IMR-90 (cell line): ENCODE measurements around the gene GPHA2. TPM values are rescaled to one million over a fixed set of nuclear protein-coding genes. Genes with fewer than 3 reads are reported as not detected.

Experiments used
- ATAC-seq: fragments of 200-7000 bp; cut with Tn5 transposase; 2 replicates; pipeline ENCODE4 v1.9.1; 2020; ENCODE audit warnings: low read depth, mild to moderate bottlenecking, moderate library complexity
- BruUV-seq: library from RNA; stranded (reverse); fragments of 400-500 nt; replicated peaks from 2 replicates; lab custom pipeline; 2021; lab: Mats Ljungman, UMichigan
- CTCF ChIA-PET: fragments of 300-600 bp; formaldehyde crosslinking; extraction: SDS; loops from one replicate; lab custom pipeline; 2021; ENCODE audit warnings: antibody characterized with exemption; lab: Yijun Ruan, JAX
- POLR2A ChIA-PET: fragments of 300-600 bp; sonication (Branson Sonifier 250); formaldehyde crosslinking; loops from one replicate; lab custom pipeline; 2022; ENCODE audit warnings: antibody characterized with exemption; ENCODE audit not compliant: unreplicated experiment; lab: Charles Lee
- DNase-seq: peaks from one replicate; pipeline ENCODE4 v3.0.0; 2013
- H2AFZ ChIP-seq: replicated peaks from 2 replicates; pipeline ENCODE3; 2013; ENCODE audit warnings: low read length, mild to moderate bottlenecking; ENCODE audit not compliant: poor library complexity
- H2AK5ac ChIP-seq: 2 replicates; pipeline ENCODE4 v1.6.1; 2013; ENCODE audit warnings: low read depth, low read length, inconsistent platforms
- H2AK9ac ChIP-seq: replicated peaks from 2 replicates; pipeline ENCODE3; 2013; ENCODE audit warnings: mild to moderate bottlenecking, low read depth, low read length, moderate library complexity; ENCODE audit not compliant: poor library complexity
- H2BK120ac ChIP-seq: 2 replicates; pipeline ENCODE4 v1.6.1; 2013; ENCODE audit warnings: low read depth, low read length, inconsistent platforms
- H2BK15ac ChIP-seq: 3 replicates; pipeline ENCODE4 v1.6.1; 2013; ENCODE audit warnings: low read depth, low read length, inconsistent platforms
- H2BK20ac ChIP-seq: 2 replicates; pipeline ENCODE4 v1.6.1; 2013; ENCODE audit warnings: low read depth, mild to moderate bottlenecking, inconsistent platforms, low read length, moderate library complexity
- H2BK5ac ChIP-seq: 2 replicates; pipeline ENCODE4 v1.6.1; 2013; ENCODE audit warnings: mild to moderate bottlenecking, low read depth, low read length, inconsistent platforms; ENCODE audit not compliant: poor library complexity, severe bottlenecking
- H3K14ac ChIP-seq: replicated peaks from 2 replicates; pipeline ENCODE4 v1.6.1; 2013; ENCODE audit warnings: low read depth, low read length, inconsistent platforms
- H3K18ac ChIP-seq: 2 replicates; pipeline ENCODE4 v1.6.1; 2013; ENCODE audit warnings: low read depth, low read length, control low read depth
- H3K23ac ChIP-seq: 2 replicates; pipeline ENCODE4 v1.6.1; 2013; ENCODE audit warnings: low read depth, low read length, inconsistent platforms
- H3K27ac ChIP-seq: 2 replicates; pipeline ENCODE4 v1.5.1; 2013; ENCODE audit warnings: mild to moderate bottlenecking, control low read depth, low read length; ENCODE audit not compliant: insufficient read depth
- H3K27me3 ChIP-seq: 2 replicates; pipeline ENCODE4 v1.6.1; 2013; ENCODE audit warnings: low read length; ENCODE audit not compliant: control insufficient read depth, insufficient read depth
- H3K36me3 ChIP-seq: 2 replicates; pipeline ENCODE4 v1.6.1; 2013; ENCODE audit warnings: low read length, mixed read lengths; ENCODE audit not compliant: control insufficient read depth, insufficient read depth
- H3K4ac ChIP-seq: 2 replicates; pipeline ENCODE4 v1.6.1; 2013; ENCODE audit warnings: low read depth, low read length, inconsistent platforms
- H3K4me1 ChIP-seq: 2 replicates; pipeline ENCODE4 v1.6.1; 2013; ENCODE audit warnings: low read length, mixed read lengths; ENCODE audit not compliant: control insufficient read depth, insufficient read depth
- H3K4me2 ChIP-seq: 2 replicates; pipeline ENCODE4 v1.6.1; 2013; ENCODE audit warnings: low read depth, mild to moderate bottlenecking, control low read depth, low read length, moderate library complexity
- H3K4me3 ChIP-seq: 2 replicates; pipeline ENCODE4 v1.5.1; 2013; ENCODE audit warnings: low read depth, mild to moderate bottlenecking, control low read depth, low read length, moderate library complexity; ENCODE audit not compliant: insufficient read depth
- H3K56ac ChIP-seq: 2 replicates; pipeline ENCODE4 v1.6.1; 2013; ENCODE audit warnings: low read length, inconsistent platforms; ENCODE audit not compliant: insufficient read depth; ENCODE audit errors: extremely low read depth
- H3K79me1 ChIP-seq, 2 experiments: 2 replicates each; pipeline ENCODE4 v1.6.1; 2013; ENCODE audit warnings: low read length in 2 of 2, inconsistent platforms in 1 of 2, low read depth in 1 of 2
- H3K9ac ChIP-seq: 2 replicates; pipeline ENCODE4 v1.6.1; 2013; ENCODE audit warnings: low read depth, low read length, control low read depth
- H3K9me1 ChIP-seq: 2 replicates; pipeline ENCODE4 v1.6.1; 2013; ENCODE audit warnings: low read length, inconsistent platforms; ENCODE audit not compliant: insufficient read depth
- H3K9me3 ChIP-seq: 2 replicates; pipeline ENCODE4 v1.6.1; 2013; ENCODE audit warnings: low read length; ENCODE audit not compliant: control insufficient read depth, insufficient read depth
- H4K20me1 ChIP-seq: 2 replicates; pipeline ENCODE4 v1.6.1; 2013; ENCODE audit warnings: low read length, inconsistent platforms; ENCODE audit not compliant: insufficient read depth
- H4K5ac ChIP-seq: 2 replicates; pipeline ENCODE4 v1.6.1; 2013; ENCODE audit warnings: mild to moderate bottlenecking, low read depth, low read length, control low read depth
- H4K8ac ChIP-seq, 2 experiments: 2 replicates each; pipeline ENCODE4 v1.6.1; 2013; ENCODE audit warnings: low read depth in 2 of 2, low read length in 2 of 2, control low read depth in 1 of 2, inconsistent platforms in 1 of 2
- H4K91ac ChIP-seq: 2 replicates; pipeline ENCODE4 v1.6.1; 2013; ENCODE audit warnings: low read depth, low read length, inconsistent platforms; ENCODE audit not compliant: insufficient read depth
- CEBPB ChIP-seq: IDR thresholded peaks from 2 replicates; pipeline ENCODE4 v1.6.1; 2012; ENCODE audit warnings: low read depth, low read length, improper control_type of control experiment
- CTCF ChIP-seq: conservative IDR thresholded peaks from 2 replicates; pipeline ENCODE4 v1.5.1; 2012; ENCODE audit warnings: mild to moderate bottlenecking, low read depth, low read length, improper control_type of control experiment
- NFE2L2 ChIP-seq: fragments of 150-350 bp; IDR thresholded peaks from 2 replicates; pipeline ENCODE4 v1.6.1; 2016; ENCODE audit warnings: low read depth, mild to moderate bottlenecking, low read length
- RCOR1 ChIP-seq: IDR thresholded peaks from 2 replicates; pipeline ENCODE4 v1.6.1; 2012; ENCODE audit warnings: mild to moderate bottlenecking, low read length, improper control_type of control experiment; ENCODE audit not compliant: insufficient replicate concordance
- SMC3 ChIP-seq: fragments of 150-350 bp; IDR thresholded peaks from 2 replicates; pipeline ENCODE4 v1.6.1; 2016; ENCODE audit warnings: low read depth, mild to moderate bottlenecking, antibody characterized with exemption, low read length, moderate library complexity
- WGBS, 2 experiments: methylation state at CpG; one replicate each; pipeline versions ENCODE4 v1.1.5 to v1.1.7; 2013; ENCODE audit warnings: missing lambda C conversion rate in 2 of 2; ENCODE audit not compliant: insufficient read length in 1 of 2; ENCODE audit errors: extremely low coverage in 2 of 2; 5-methylcytosine and 5-hydroxymethylcytosine counted together
- dilution Hi-C: fragments of 300-500 bp; cut with HindIII; formaldehyde crosslinking; loops from one replicate; pipeline ENCODE4 v1.14.3; 2018; ENCODE audit warnings: low sequenced_read_pairs; ENCODE audit not compliant: unreplicated experiment
- in situ Hi-C: fragments of 300-500 bp; cut with MboI; formaldehyde crosslinking; loops from 3 replicates; pipeline ENCODE4 v1.14.3; 2019; ENCODE audit warnings: low sequenced_read_pairs, inconsistent platforms, mixed read lengths
- intact Hi-C: fragments of 100-400 bp; cut with micrococcal nuclease; formaldehyde crosslinking; loops from 2 replicates; pipeline ENCODE4 v1.10.0; 2022
- polyA plus RNA-seq, 3 experiments: library from polyadenylated mRNA; depleted of rRNA; stranded (reverse); fragments of >200 nt; gene quantifications; 2 replicates each; pipeline ENCODE4 v1.2.3, GENCODE V29; 2012; ENCODE audit warnings: low replicate concordance in 1 of 3
- total RNA-seq: library from RNA; depleted of rRNA; stranded (reverse); fragments of >200 nt; gene quantifications from 2 replicates; pipeline ENCODE4 v1.2.3, GENCODE V29; 2012

The GPHA2 gene
- total and polyA plus RNA-seq, 2 of the 4 experiments (the other 2 are of a cell fraction): not detected

- Histone ChIP-seq H3K4me1 (no peaks in the 10 kb centered on the region), H3K4me2 (no peak overlapping the region), H4K8ac (no peak overlapping the region), H4K20me1 (peaks cover 4% of the 10 kb centered on the region; the same call in 1 of the 2 replicates), H3K4ac (no peak overlapping the region), H3K79me1 (no peaks in the 10 kb centered on the region), H3K56ac (no peak overlapping the region), H2BK20ac (no peak overlapping the region), H4K5ac (no peak overlapping the region), H2BK120ac (no peak overlapping the region), H3K4me3 (no peak overlapping the region), H3K23ac (no peak overlapping the region), H2AFZ (no peak overlapping the region), H3K14ac (no peak overlapping the region), H3K27ac (no peak overlapping the region), H3K9ac (no peak overlapping the region), H3K18ac (no peak overlapping the region), H3K9me3 (no peaks in the 10 kb centered on the region), H3K27me3 (no peaks in the 10 kb centered on the region), H2AK5ac (no peak overlapping the region), H2AK9ac (no peak overlapping the region), H4K91ac (no peak overlapping the region), H3K36me3 (peaks cover 53% of the 10 kb centered on the region), H2BK15ac (no peak overlapping the region), H3K9me1 (no peaks in the 10 kb centered on the region), H2BK5ac (no peak overlapping the region)
- in situ Hi-C loops (no loop called here), intact Hi-C loops (no loop called here), dilution Hi-C loops (no loop called here)
- POLR2A ChIA-PET: no interaction called here
- no peak for TF ChIP-seq SMC3
- no peak for TF ChIP-seq RCOR1
- TF ChIP-seq CTCF: no peak
- no peak for TF ChIP-seq CEBPB
- TF ChIP-seq NFE2L2: no peak
- CTCF ChIA-PET: no interaction called here
- BruUV-seq: no TSS peak
- WGBS, 2 experiments: 100% methylated on average over 1 of the region's 9 CpGs; no CpG with 5 or more reads in 1 of the 2 experiments
- no peak for DNase-seq
- ATAC-seq: no peak
These were observed 37.6 kb downstream of the GPHA2 start for GRCh38 chr11:64898076-64898445.
